Panc1 (cell line): Measurements from ENCODE around the gene AKAP8L.

ENCODE experiments used
- CTCF ChIP-seq: fragments of 450-650 bp; IDR thresholded peaks from 2 replicates; pipeline ENCODE4 v1.5.1; 2017; ENCODE audit warnings: mild to moderate bottlenecking
- POLR2AphosphoS5 ChIP-seq: IDR thresholded peaks from 2 replicates; pipeline ENCODE4 v1.6.1; 2012; ENCODE audit warnings: mild to moderate bottlenecking, low read depth, low read length, moderate library complexity
- REST ChIP-seq, 2 experiments: IDR thresholded peaks; 2 replicates each; pipeline ENCODE4 v1.6.1; 2011 to 2012; ENCODE audit warnings: low read depth in 2 of 2, control low read depth in 1 of 2, low read length in 1 of 2, mild to moderate bottlenecking in 1 of 2, moderate library complexity in 1 of 2; ENCODE audit not compliant: insufficient read depth in 1 of 2
- SIN3A ChIP-seq: IDR thresholded peaks from 2 replicates; pipeline ENCODE4 v1.6.1; 2012; ENCODE audit warnings: low read depth, mild to moderate bottlenecking, low read length, moderate library complexity, borderline replicate concordance; ENCODE audit not compliant: insufficient read depth
- TCF7L2 ChIP-seq: IDR thresholded peaks from 2 replicates; pipeline ENCODE4 v1.6.1; 2011; ENCODE audit warnings: mild to moderate bottlenecking, low read depth, low read length, inconsistent platforms

- TF ChIP-seq CTCF (no peak), POLR2AphosphoS5 (no peak), SIN3A (no peak), REST (IDR thresholded peaks at IDR 0.05; ENCODE audit: insufficient read depth in 1 of 2, low read depth in 2 of 2, low read length in 1 of 2) (no peak), TCF7L2 (no peak)
Observed at GRCh38 chr19:15373644-15374043, 45.1 kb downstream of the AKAP8L start.
